Panc1 (cell line): Measurements from ENCODE around the gene MRM3. TPM values are rescaled to one million over a fixed set of nuclear protein-coding genes. Genes with fewer than 3 reads are reported as not detected.

Experiments
- ATAC-seq: fragments of 200-7000 bp; cut with Tn5 transposase; 2 replicates; pipeline ENCODE4 v1.9.1; 2020; ENCODE audit warnings: mild to moderate bottlenecking, moderate library complexity
- Bru-seq: library from RNA; stranded (reverse); fragments of 400-500 nt; gene quantifications from one replicate; lab custom pipeline; 2021; lab: Mats Ljungman, UMichigan
- BruChase-seq, 2 experiments: library from RNA; stranded (reverse); fragments of 400-500 nt; gene quantifications; one replicate each; lab custom pipeline; 2021; lab: Mats Ljungman, UMichigan
- BruUV-seq: library from RNA; stranded (reverse); fragments of 400-500 nt; replicated peaks from 2 replicates; lab custom pipeline; 2021; lab: Mats Ljungman, UMichigan
- CTCF ChIA-PET: fragments of 300-600 bp; sonication (Branson Sonifier 250); formaldehyde crosslinking; loops from one replicate; lab custom pipeline; 2022; ENCODE audit warnings: antibody characterized with exemption; lab: Charles Lee
- POLR2A ChIA-PET: fragments of 300-600 bp; sonication (Branson Sonifier 250); formaldehyde crosslinking; loops from one replicate; lab custom pipeline; 2022; ENCODE audit warnings: antibody characterized with exemption; lab: Charles Lee
- DNase-seq: peaks from one replicate; pipeline ENCODE4 v3.0.0-alpha.2; 2010; ENCODE audit warnings: low read depth, low spot score
- H3K27ac ChIP-seq: 2 replicates; pipeline ENCODE4 v1.5.1; 2011; ENCODE audit warnings: mild to moderate bottlenecking, low read length, inconsistent platforms
- H3K27me3 ChIP-seq: fragments of 200-500 bp; sonication (Bioruptor generic); 2 replicates; pipeline ENCODE4 v1.6.0; 2014; ENCODE audit warnings: low read length, inconsistent platforms; ENCODE audit not compliant: control insufficient read depth, insufficient read depth
- H3K36me3 ChIP-seq: fragments of 200-500 bp; sonication (Bioruptor generic); 2 replicates; pipeline ENCODE4 v1.5.1; 2014; ENCODE audit warnings: inconsistent platforms, mild to moderate bottlenecking, low read length, moderate library complexity; ENCODE audit not compliant: control insufficient read depth, insufficient read depth
- H3K4me1 ChIP-seq: 2 replicates; pipeline ENCODE4 v1.5.1; 2011; ENCODE audit warnings: inconsistent platforms, mild to moderate bottlenecking, low read length, moderate library complexity; ENCODE audit not compliant: control insufficient read depth, insufficient read depth
- H3K4me3 ChIP-seq, 2 experiments: 2 replicates each; pipeline ENCODE4 v1.5.1; 2011 to 2012; ENCODE audit warnings: low read depth in 2 of 2, low read length in 2 of 2, mild to moderate bottlenecking in 2 of 2, inconsistent platforms in 1 of 2, moderate library complexity in 1 of 2
- H3K9me3 ChIP-seq: fragments of 200-500 bp; sonication (Bioruptor generic); 2 replicates; pipeline ENCODE4 v1.5.1; 2014; ENCODE audit warnings: low read depth, mild to moderate bottlenecking, inconsistent platforms, low read length, moderate library complexity; ENCODE audit not compliant: control insufficient read depth, insufficient read depth
- POLR2AphosphoS5 ChIP-seq: IDR thresholded peaks from 2 replicates; pipeline ENCODE4 v1.6.1; 2012; ENCODE audit warnings: mild to moderate bottlenecking, low read depth, low read length, moderate library complexity
- SIN3A ChIP-seq: IDR thresholded peaks from 2 replicates; pipeline ENCODE4 v1.6.1; 2012; ENCODE audit warnings: low read depth, mild to moderate bottlenecking, low read length, moderate library complexity, borderline replicate concordance; ENCODE audit not compliant: insufficient read depth
- TCF7L2 ChIP-seq: IDR thresholded peaks from 2 replicates; pipeline ENCODE4 v1.6.1; 2011; ENCODE audit warnings: mild to moderate bottlenecking, low read depth, low read length, inconsistent platforms
- in situ Hi-C: cut with HindIII; loops from 2 replicates; pipeline ENCODE4 v1.10.0; 2016; ENCODE audit warnings: low sequenced_read_pairs, low pct_unique_long_range_greater_than_20kb
- intact Hi-C: fragments of 100-400 bp; cut with micrococcal nuclease; formaldehyde crosslinking; loops from one replicate; pipeline ENCODE4 v1.10.0; 2022; ENCODE audit not compliant: unreplicated experiment
- long read RNA-seq: library from polyadenylated mRNA; unstranded; transcript quantifications from one replicate; pipeline ENCODE4 v2.0.0, GENCODE V29; 2021; ENCODE audit not compliant: unreplicated experiment
- polyA plus RNA-seq: library from polyadenylated mRNA; unstranded; fragments of >200 nt; gene quantifications from one replicate; pipeline ENCODE4 v1.2.1, GENCODE V29; 2012; ENCODE audit warnings: missing spikeins; ENCODE audit not compliant: insufficient read length
- total RNA-seq: library from RNA; stranded (reverse); gene quantifications from one replicate; pipeline ENCODE4 v1.2.1, GENCODE V29; 2021; ENCODE audit not compliant: unreplicated experiment
- TF ChIP-seq, protein P1 (sequence below): fragments of 450-650 bp; IDR thresholded peaks from 2 replicates; pipeline ENCODE4 v1.5.1; 2017; ENCODE audit warnings: mild to moderate bottlenecking
- TF ChIP-seq, protein P2 (sequence below), 2 experiments: IDR thresholded peaks; 2 replicates each; pipeline ENCODE4 v1.6.1; 2011 to 2012; ENCODE audit warnings: low read depth in 2 of 2, control low read depth in 1 of 2, low read length in 1 of 2, mild to moderate bottlenecking in 1 of 2, moderate library complexity in 1 of 2; ENCODE audit not compliant: insufficient read depth in 1 of 2

Gene MRM3, protein sequence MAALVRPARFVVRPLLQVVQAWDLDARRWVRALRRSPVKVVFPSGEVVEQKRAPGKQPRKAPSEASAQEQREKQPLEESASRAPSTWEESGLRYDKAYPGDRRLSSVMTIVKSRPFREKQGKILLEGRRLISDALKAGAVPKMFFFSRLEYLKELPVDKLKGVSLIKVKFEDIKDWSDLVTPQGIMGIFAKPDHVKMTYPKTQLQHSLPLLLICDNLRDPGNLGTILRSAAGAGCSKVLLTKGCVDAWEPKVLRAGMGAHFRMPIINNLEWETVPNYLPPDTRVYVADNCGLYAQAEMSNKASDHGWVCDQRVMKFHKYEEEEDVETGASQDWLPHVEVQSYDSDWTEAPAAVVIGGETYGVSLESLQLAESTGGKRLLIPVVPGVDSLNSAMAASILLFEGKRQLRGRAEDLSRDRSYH
- total RNA-seq = 13.4 TPM
- 14.1 TPM for polyA plus RNA-seq
- Bru-seq, nascent RNA = percentile 68 among the genes with signal in this experiment
- percentile 67 among the genes with signal in this experiment for BruChase-seq, experiment 1, labeled RNA remaining after a 2-hour chase
- percentile 55 among the genes with signal in this experiment for BruChase-seq, experiment 2, labeled RNA remaining after a 6-hour chase
- long read RNA-seq, transcript MRM3-201 (4 exons, 1,809 nt) = major isoform, 23 of 31 reads
- long read RNA-seq, partial matches to known transcripts = 0 of 31 reads
- long read RNA-seq, other reads (novel, unspliced or antisense) = 5 of 31 reads

DNA sequence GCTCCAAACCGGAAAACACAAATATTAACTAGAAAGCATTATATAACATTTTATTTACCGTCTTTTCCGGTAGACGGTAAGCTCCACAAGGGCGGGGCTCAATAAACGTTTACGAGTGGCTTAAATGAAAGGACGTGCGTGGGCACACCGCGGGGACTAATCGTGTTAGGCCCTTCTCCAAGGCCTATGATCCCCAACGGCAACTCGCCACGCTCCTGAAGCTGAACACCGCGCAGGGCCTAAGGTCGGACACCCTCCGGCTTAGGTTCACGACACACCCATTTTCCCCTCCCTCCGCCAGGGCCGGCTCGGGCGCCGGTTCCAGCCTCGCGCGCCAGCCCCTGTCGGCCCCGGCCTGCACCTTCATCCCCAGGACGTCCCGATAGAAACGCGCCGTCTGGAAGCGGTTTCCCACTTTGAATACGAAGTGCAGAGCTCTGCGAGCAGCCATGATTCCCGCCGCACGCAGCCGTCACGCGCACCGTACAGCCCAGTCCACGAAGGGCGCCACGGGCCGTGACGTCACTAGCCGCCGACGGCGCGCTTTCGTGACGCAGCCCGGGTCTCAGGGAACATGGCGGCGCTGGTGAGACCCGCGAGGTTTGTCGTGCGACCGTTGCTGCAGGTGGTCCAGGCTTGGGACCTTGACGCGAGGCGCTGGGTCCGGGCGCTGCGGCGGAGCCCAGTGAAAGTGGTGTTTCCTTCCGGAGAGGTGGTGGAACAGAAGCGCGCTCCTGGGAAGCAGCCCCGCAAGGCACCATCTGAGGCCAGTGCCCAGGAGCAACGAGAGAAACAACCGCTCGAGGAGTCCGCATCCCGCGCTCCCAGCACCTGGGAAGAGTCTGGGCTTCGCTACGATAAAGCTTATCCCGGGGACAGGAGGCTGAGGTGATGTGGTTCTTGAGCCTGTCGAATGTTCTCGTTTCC, at the start of gene MRM3, which contains the start of gene GLOD4:
TSS of gene MRM3 (plus strand) at position 549 of the 927 bp plus-strand sequence. CDS start at position 575, 26 bp downstream.
TSS of gene GLOD4 (minus strand) at position 476 of the 927 bp plus-strand sequence. CDS start at position 451, 25 bp downstream.
- H3K27me3 ChIP-seq = no peaks in the 10 kb centered on the region
- H3K4me3 ChIP-seq = peak within 1 kb of the TSS; percentile 95 to 99
- no peaks in the 10 kb centered on the region for H3K9me3 ChIP-seq
- peak within 1 kb of the TSS; percentile 93 for H3K27ac ChIP-seq
- TSS peak; percentile 81 for BruUV-seq
- intact Hi-C loops = no loop called here
- ChIA-PET CTCF (interaction anchor here (0.7 kb wide), 1 partner anchor 218 kb away, joined by 3 read pairs; no protein-coding TSS in a partner anchor), POLR2A (no interaction called here)
- DNase-seq (peak; percentile 62), ATAC-seq (peak; percentile 98)
- in situ Hi-C loops = no loop called here
- H3K36me3 ChIP-seq = peaks cover 5% of the 10 kb centered on the region
- TF ChIP-seq SIN3A (0 out of 2 replicates have a peak, but pooled peaks have one; percentile 82), TCF7L2 (0 out of 2 replicates have a peak, but pooled peaks have one; percentile 35), POLR2AphosphoS5 (peak; percentile 75)
- TF ChIP-seq, protein P1, sequence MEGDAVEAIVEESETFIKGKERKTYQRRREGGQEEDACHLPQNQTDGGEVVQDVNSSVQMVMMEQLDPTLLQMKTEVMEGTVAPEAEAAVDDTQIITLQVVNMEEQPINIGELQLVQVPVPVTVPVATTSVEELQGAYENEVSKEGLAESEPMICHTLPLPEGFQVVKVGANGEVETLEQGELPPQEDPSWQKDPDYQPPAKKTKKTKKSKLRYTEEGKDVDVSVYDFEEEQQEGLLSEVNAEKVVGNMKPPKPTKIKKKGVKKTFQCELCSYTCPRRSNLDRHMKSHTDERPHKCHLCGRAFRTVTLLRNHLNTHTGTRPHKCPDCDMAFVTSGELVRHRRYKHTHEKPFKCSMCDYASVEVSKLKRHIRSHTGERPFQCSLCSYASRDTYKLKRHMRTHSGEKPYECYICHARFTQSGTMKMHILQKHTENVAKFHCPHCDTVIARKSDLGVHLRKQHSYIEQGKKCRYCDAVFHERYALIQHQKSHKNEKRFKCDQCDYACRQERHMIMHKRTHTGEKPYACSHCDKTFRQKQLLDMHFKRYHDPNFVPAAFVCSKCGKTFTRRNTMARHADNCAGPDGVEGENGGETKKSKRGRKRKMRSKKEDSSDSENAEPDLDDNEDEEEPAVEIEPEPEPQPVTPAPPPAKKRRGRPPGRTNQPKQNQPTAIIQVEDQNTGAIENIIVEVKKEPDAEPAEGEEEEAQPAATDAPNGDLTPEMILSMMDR = no peak
- TF ChIP-seq, protein P2, sequence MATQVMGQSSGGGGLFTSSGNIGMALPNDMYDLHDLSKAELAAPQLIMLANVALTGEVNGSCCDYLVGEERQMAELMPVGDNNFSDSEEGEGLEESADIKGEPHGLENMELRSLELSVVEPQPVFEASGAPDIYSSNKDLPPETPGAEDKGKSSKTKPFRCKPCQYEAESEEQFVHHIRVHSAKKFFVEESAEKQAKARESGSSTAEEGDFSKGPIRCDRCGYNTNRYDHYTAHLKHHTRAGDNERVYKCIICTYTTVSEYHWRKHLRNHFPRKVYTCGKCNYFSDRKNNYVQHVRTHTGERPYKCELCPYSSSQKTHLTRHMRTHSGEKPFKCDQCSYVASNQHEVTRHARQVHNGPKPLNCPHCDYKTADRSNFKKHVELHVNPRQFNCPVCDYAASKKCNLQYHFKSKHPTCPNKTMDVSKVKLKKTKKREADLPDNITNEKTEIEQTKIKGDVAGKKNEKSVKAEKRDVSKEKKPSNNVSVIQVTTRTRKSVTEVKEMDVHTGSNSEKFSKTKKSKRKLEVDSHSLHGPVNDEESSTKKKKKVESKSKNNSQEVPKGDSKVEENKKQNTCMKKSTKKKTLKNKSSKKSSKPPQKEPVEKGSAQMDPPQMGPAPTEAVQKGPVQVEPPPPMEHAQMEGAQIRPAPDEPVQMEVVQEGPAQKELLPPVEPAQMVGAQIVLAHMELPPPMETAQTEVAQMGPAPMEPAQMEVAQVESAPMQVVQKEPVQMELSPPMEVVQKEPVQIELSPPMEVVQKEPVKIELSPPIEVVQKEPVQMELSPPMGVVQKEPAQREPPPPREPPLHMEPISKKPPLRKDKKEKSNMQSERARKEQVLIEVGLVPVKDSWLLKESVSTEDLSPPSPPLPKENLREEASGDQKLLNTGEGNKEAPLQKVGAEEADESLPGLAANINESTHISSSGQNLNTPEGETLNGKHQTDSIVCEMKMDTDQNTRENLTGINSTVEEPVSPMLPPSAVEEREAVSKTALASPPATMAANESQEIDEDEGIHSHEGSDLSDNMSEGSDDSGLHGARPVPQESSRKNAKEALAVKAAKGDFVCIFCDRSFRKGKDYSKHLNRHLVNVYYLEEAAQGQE (IDR thresholded peaks at IDR 0.05; ENCODE audit: insufficient read depth in 1 of 2, low read depth in 2 of 2, low read length in 1 of 2) = peak in 1 of 2 experiments; percentile 55; a peak in 1 of 4 replicates
- H3K4me1 ChIP-seq = peaks cover 8% of the 10 kb centered on the region; the same call in 1 of the 2 replicates
